Cerebellar nuclear complex (tissue), 1 donor: Measurements from ENCODE around the gene SETBP1.

ENCODE experiments used
- DNase-seq, 2 experiments: peaks; one replicate each; lab custom pipeline; 2025; lab: John Stamatoyannopoulos, UW

SETBP1 gene

GRCh38 chr18:45026162-45026561 is 345.5 kb downstream of the SETBP1 start:
- DNase-seq: no peak

GRCh38 chr18:45034179-45034578 is 353.5 kb downstream of the SETBP1 start:
- no peak for DNase-seq

- DNase-seq: no peak
These were observed 356.9 kb downstream of the SETBP1 start for GRCh38 chr18:45037618-45038017.

- DNase-seq: no peak
These were observed 358.7 kb downstream of the SETBP1 start for GRCh38 chr18:45039376-45039775.

GRCh38 chr18:45040879-45041278 is 360.2 kb downstream of the SETBP1 start:
- DNase-seq: no peak

GRCh38 chr18:45044787-45045186 is 364.1 kb downstream of the SETBP1 start:
- no peak for DNase-seq

- no peak for DNase-seq
These were observed 365.5 kb downstream of the SETBP1 start for GRCh38 chr18:45046228-45046627.

- no peak for DNase-seq
These were observed 366.3 kb downstream of the SETBP1 start for GRCh38 chr18:45046961-45047360.

- no peak for DNase-seq
These were observed 369.1 kb downstream of the SETBP1 start for GRCh38 chr18:45049578-45050319.

GRCh38 chr18:45050712-45051601 is 370.3 kb downstream of the SETBP1 start:
- DNase-seq: no peak

GRCh38 chr18:45054636-45055035 is 373.9 kb downstream of the SETBP1 start:
- no peak for DNase-seq

GRCh38 chr18:45055811-45056210 is 375.1 kb downstream of the SETBP1 start:
- no peak for DNase-seq

- DNase-seq: no peak
These were observed 376.2 kb downstream of the SETBP1 start for GRCh38 chr18:45056926-45057325.

- no peak for DNase-seq
These were observed 377.4 kb downstream of the SETBP1 start for GRCh38 chr18:45057955-45058600.

GRCh38 chr18:45059695-45060094 is 379.0 kb downstream of the SETBP1 start:
- no peak for DNase-seq

- no peak for DNase-seq
These were observed 379.4 kb downstream of the SETBP1 start for GRCh38 chr18:45060102-45060501.

- no peak for DNase-seq
These were observed 380.7 kb downstream of the SETBP1 start for GRCh38 chr18:45061359-45061758.

- no peak for DNase-seq
These were observed 382.8 kb downstream of the SETBP1 start for GRCh38 chr18:45063246-45064038.

- no peak for DNase-seq
These were observed 385.5 kb downstream of the SETBP1 start for GRCh38 chr18:45066210-45066609.

GRCh38 chr18:45066886-45067285 is 386.2 kb downstream of the SETBP1 start:
- no peak for DNase-seq

- no peak for DNase-seq
These were observed 387.9 kb downstream of the SETBP1 start for GRCh38 chr18:45068400-45069094.
